Activated T-helper 17 cell treated with anti-CD3 and anti-CD28 coated beads, Interleukin-2, amount 50 U/mL, for 72 hours (primary cell): ENCODE data around the gene GREM2. TPM values are rescaled to one million over a fixed set of nuclear protein-coding genes. Genes with fewer than 3 reads are reported as not detected.
A peak's percentile ranks its signal among the peaks of the same experiment; 100 is the strongest.

ENCODE experiments used
- ATAC-seq: fragments of 150-1000 bp; cut with Tn5 transposase; replicated peaks from 2 replicates; pipeline ENCODE4 v1.10.0; 2021; ENCODE audit warnings: mild to moderate bottlenecking, moderate library complexity
- H3K27ac Mint-ChIP-seq: one replicate; pipeline ENCODE4 v1.8.0; 2022; ENCODE audit warnings: mixed read lengths
- H3K27me3 Mint-ChIP-seq: one replicate; pipeline ENCODE4 v1.8.0; 2022; ENCODE audit warnings: mixed read lengths
- H3K36me3 Mint-ChIP-seq: one replicate; pipeline ENCODE4 v1.8.0; 2022; ENCODE audit warnings: low read depth, mild to moderate bottlenecking, mixed read lengths
- H3K4me1 Mint-ChIP-seq: one replicate; pipeline ENCODE4 v1.8.0; 2022; ENCODE audit warnings: mixed read lengths
- H3K4me3 Mint-ChIP-seq: one replicate; pipeline ENCODE4 v1.8.0; 2022; ENCODE audit warnings: mild to moderate bottlenecking, mixed read lengths
- H3K9me3 Mint-ChIP-seq: one replicate; pipeline ENCODE4 v1.8.0; 2022; ENCODE audit warnings: mixed read lengths
- total RNA-seq, 2 donors: library from RNA; stranded (reverse); gene quantifications; one replicate each; pipeline ENCODE4 v1.2.3, GENCODE V29; 2022

GREM2 gene
- 1 to 10 TPM; 3.4 to 7.5 TPM for total RNA-seq

DNA sequence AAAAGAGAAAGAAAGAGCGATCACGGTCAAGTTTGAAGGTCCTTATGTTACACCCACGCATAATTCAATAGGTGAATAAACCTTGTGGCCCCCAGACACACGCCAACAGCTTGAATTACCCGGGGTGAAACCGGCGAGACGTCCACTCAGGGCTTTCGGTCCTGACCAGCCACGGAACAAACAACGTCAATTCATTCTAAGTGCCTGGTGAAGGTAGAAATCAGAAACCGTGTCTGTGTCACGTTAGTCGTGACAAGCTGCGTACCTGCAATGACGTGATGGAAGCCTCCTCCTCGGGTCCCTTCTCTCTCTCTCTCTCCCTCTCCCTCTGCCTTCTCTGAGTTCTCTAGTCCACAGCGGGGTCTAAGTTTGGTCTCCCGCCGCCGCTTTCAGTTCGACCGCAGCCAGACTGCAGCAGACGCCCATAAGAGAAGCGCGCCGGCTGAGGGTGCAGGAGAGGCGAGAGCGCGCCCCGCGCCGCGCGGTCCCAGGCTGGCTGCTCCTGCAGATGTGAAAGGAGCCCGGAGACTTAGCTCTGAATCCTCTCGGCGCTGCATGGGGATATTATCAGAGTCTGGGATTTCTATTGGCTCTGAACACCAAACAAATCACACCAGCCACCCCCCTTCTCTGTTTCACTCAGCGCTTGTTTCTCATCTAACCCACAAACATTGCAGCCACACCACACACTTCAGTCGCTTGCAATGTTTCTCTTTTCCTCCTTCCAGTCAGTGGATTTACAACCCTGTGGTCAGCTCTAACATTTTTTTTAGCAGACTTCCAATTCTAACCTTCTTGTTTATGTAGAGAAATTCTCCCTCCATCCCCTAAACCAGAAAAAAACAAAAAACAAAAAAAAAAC, at the start of gene GREM2:
Gene GREM2 (minus strand): TSS at position 537 of the 862 bp plus-strand sequence. CDS start 118,680 bp downstream, outside the sequence.
- Mint-ChIP-seq H3K4me3 (peak within 1 kb of the TSS; percentile 99), H3K4me1 (peaks cover 28% of the 10 kb centered on the region), H3K27ac (peak within 1 kb of the TSS; percentile 99), H3K9me3 (no peaks in the 10 kb centered on the region), H3K27me3 (no peaks in the 10 kb centered on the region), H3K36me3 (no peaks in the 10 kb centered on the region)
- ATAC-seq, result peak; percentile 81

- peaks cover 2% of the 10 kb centered on the region for H3K4me1 Mint-ChIP-seq
- ATAC-seq, result no peak
- H3K27ac Mint-ChIP-seq, result no peak overlapping the region
- H3K27me3 Mint-ChIP-seq, result peaks cover 7% of the 10 kb centered on the region
- H3K36me3 Mint-ChIP-seq, result no peaks in the 10 kb centered on the region
- no peaks in the 10 kb centered on the region for H3K9me3 Mint-ChIP-seq
- H3K4me3 Mint-ChIP-seq, result no peak overlapping the region
These were observed 46.5 kb upstream of the GREM2 start for GRCh38 chr1:240658312-240658960.

- Mint-ChIP-seq H3K36me3 (no peaks in the 10 kb centered on the region), H3K4me3 (no peak overlapping the region), H3K4me1 (peaks cover 7% of the 10 kb centered on the region), H3K27me3 (peaks cover 7% of the 10 kb centered on the region), H3K27ac (no peak overlapping the region), H3K9me3 (no peaks in the 10 kb centered on the region)
- no peak for ATAC-seq
These were observed 44.6 kb upstream of the GREM2 start for GRCh38 chr1:240656531-240656930.

GRCh38 chr1:240652961-240653409, 41.0 kb upstream of the GREM2 start:
- Mint-ChIP-seq H3K27ac (no peak overlapping the region), H3K27me3 (no peaks in the 10 kb centered on the region), H3K4me1 (peaks cover 7% of the 10 kb centered on the region), H3K4me3 (peak overlapping the region; percentile 28), H3K36me3 (no peaks in the 10 kb centered on the region), H3K9me3 (no peaks in the 10 kb centered on the region)
- no peak for ATAC-seq

DNA sequence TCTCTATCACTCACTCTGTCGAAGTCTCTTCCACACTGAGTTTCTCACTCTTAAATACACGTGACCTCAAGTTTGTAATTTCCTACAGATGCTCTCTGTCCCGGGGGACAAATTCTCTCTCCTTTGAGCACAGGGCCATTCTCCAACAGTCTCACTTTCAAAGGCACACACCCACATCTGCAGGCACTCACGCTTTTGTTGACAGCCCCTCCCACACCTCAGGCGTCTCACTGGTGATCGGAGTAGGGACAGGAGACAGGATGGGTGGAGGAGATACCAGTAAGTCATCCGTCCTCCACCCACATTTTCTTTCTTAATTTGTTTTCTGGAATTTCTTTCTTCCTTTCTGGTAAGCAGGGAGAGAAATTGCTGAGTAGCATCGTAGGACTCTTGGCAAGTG, 40.6 kb upstream of the GREM2 start:
- H3K9me3 Mint-ChIP-seq, result no peaks in the 10 kb centered on the region
- H3K4me3 Mint-ChIP-seq, result peak overlapping the region; percentile 28
- no peaks in the 10 kb centered on the region for H3K27me3 Mint-ChIP-seq
- peaks cover 7% of the 10 kb centered on the region for H3K4me1 Mint-ChIP-seq
- no peak overlapping the region for H3K27ac Mint-ChIP-seq
- no peaks in the 10 kb centered on the region for H3K36me3 Mint-ChIP-seq
- peak; percentile 75 for ATAC-seq

- Mint-ChIP-seq H3K9me3 (no peaks in the 10 kb centered on the region), H3K27me3 (no peaks in the 10 kb centered on the region), H3K4me3 (no peak overlapping the region), H3K27ac (no peak overlapping the region), H3K36me3 (no peaks in the 10 kb centered on the region), H3K4me1 (peaks cover 7% of the 10 kb centered on the region)
- ATAC-seq, result no peak
These were observed 38.9 kb upstream of the GREM2 start for GRCh38 chr1:240650877-240651276.

DNA sequence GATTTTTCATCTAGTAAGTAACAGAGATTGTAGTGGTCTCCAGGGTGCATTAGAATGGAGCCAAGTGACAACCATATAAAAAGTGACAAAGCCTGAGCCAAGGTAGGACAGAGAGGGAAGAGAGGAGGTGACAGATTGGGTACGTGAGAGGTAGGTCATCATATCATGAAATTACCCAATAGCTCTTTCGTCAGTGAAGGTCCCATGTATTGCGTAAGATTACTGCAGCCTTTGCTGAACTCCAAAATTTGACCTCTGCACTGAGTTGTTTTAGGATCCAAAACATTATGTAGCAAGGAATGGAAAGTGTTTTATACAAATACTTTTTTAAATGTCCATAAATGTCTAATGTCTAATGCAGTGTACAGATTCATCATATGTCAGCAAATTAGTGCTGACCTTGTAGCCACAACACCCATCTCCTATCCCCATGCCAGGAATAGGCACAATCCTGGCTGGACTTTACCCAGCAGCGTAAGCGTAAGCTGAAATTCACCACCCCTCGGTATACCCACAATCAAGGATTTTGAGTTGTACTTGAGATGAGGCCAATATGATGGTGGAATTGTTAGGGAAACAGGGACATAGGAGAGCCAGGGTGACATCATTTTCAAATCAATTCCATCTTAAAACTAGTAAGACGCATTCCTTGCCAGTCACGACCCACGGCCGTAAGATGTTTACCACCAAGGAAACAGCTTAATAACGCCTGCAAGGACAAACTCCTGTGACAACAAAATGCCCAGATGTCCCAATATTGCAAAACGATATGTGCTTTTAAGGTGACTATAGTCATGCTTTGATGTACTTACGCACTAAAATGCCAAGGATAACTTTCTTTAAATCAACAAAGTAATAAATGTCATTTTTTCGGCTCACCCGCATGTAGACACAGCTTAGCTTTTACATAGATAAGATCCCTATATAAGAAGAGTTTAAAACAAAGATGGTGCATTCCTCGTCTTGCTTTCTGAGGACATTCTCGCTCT, 38.1 kb upstream of the GREM2 start:
- ATAC-seq, result no peak
- H3K4me3 Mint-ChIP-seq, result no peak overlapping the region
- H3K27ac Mint-ChIP-seq, result no peak overlapping the region
- no peaks in the 10 kb centered on the region for H3K27me3 Mint-ChIP-seq
- H3K36me3 Mint-ChIP-seq, result no peaks in the 10 kb centered on the region
- peaks cover 7% of the 10 kb centered on the region for H3K4me1 Mint-ChIP-seq
- H3K9me3 Mint-ChIP-seq, result no peaks in the 10 kb centered on the region

GRCh38 chr1:240646571-240647240, 34.8 kb upstream of the GREM2 start:
- H3K27me3 Mint-ChIP-seq, result no peaks in the 10 kb centered on the region
- no peaks in the 10 kb centered on the region for H3K4me1 Mint-ChIP-seq
- no peaks in the 10 kb centered on the region for H3K9me3 Mint-ChIP-seq
- no peak for ATAC-seq
- no peak overlapping the region for H3K27ac Mint-ChIP-seq
- H3K36me3 Mint-ChIP-seq, result no peaks in the 10 kb centered on the region
- no peak overlapping the region for H3K4me3 Mint-ChIP-seq

DNA sequence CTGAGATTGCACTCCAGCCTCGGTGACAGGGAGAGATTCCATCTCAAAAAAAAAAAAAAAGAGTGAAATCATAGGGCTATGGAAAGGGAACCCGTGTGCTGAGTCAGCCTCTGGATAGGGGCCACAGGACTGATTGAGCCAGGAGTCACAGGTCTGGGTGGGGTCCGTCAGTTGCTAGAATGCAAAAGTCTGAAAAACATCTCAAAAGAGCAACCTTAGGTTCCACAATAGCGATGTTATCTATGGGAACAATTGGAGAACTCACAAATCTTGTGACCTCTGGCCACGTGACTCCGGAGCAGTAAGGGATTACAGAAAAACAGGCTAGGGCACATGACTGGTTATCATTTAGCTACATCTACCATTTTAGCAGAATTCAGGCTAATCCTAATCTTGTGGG, 32.8 kb upstream of the GREM2 start:
- H3K36me3 Mint-ChIP-seq, result no peaks in the 10 kb centered on the region

GRCh38 chr1:240635466-240636256, 23.7 kb upstream of the GREM2 start:
- Mint-ChIP-seq H3K27ac (no peak overlapping the region), H3K27me3 (no peaks in the 10 kb centered on the region), H3K4me3 (no peak overlapping the region), H3K36me3 (no peaks in the 10 kb centered on the region), H3K9me3 (no peaks in the 10 kb centered on the region), H3K4me1 (no peaks in the 10 kb centered on the region)
- no peak for ATAC-seq

More for the DNA sequence above, 32.8 kb upstream of the GREM2 start:
- Mint-ChIP-seq H3K27me3 (no peaks in the 10 kb centered on the region), H3K4me3 (no peak overlapping the region), H3K9me3 (no peaks in the 10 kb centered on the region), H3K4me1 (no peaks in the 10 kb centered on the region), H3K27ac (no peak overlapping the region)
- ATAC-seq, result no peak

DNA sequence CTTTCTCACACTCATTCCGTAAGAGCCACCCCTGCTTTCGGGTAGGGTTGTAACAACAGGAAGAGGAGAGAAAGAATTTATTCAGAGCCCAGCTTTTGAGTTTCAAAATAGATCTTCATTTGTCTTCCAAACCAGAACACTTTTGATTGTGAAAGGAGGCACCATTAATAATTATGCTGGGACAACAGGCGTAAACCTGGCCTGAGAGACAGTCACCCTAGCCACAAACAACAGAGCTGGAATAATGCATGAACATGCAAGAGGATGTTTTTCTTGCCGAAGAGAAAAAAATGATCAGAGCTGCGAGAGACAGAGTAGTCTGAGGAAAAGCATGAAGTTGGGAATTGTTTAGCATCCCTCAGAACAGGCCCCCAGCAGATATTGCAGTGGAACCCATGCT, 18.5 kb upstream of the GREM2 start:
- Mint-ChIP-seq H3K4me1 (no peaks in the 10 kb centered on the region), H3K4me3 (no peak overlapping the region), H3K9me3 (no peaks in the 10 kb centered on the region), H3K27ac (no peak overlapping the region), H3K36me3 (no peaks in the 10 kb centered on the region), H3K27me3 (no peaks in the 10 kb centered on the region)
- no peak for ATAC-seq

DNA sequence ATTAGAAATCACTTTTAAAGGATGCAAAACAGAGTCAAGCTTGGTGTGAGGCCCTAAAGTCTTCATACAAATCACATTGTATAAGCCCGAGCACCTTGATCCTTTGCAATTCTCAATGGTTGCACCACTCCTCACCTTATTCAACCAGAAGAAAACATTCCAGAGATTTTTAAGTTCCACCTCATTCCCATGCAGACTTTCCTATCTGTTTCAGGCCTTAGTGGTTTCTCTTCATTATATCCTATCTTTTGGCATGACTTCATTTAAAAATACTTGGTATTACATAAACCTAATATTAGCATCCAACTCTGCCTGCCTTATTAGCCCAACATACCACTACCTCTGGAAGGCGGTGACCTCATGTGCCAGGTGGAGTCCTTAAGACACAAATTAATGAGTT, 9.3 kb upstream of the GREM2 start:
- H3K9me3 Mint-ChIP-seq, result no peaks in the 10 kb centered on the region
- no peaks in the 10 kb centered on the region for H3K36me3 Mint-ChIP-seq
- H3K27ac Mint-ChIP-seq, result no peak overlapping the region
- peaks cover 5% of the 10 kb centered on the region for H3K4me1 Mint-ChIP-seq
- H3K4me3 Mint-ChIP-seq, result no peak overlapping the region
- ATAC-seq, result no peak
- H3K27me3 Mint-ChIP-seq, result no peaks in the 10 kb centered on the region

GRCh38 chr1:240619906-240620621, 8.1 kb upstream of the GREM2 start:
- peaks cover 5% of the 10 kb centered on the region for H3K4me1 Mint-ChIP-seq
- no peak overlapping the region for H3K4me3 Mint-ChIP-seq
- no peaks in the 10 kb centered on the region for H3K9me3 Mint-ChIP-seq
- no peaks in the 10 kb centered on the region for H3K36me3 Mint-ChIP-seq
- no peak for ATAC-seq
- H3K27ac Mint-ChIP-seq, result no peak overlapping the region
- no peaks in the 10 kb centered on the region for H3K27me3 Mint-ChIP-seq
